NCI-H82 treated with DMSO at 0.1 percent for 48 hours (cell line): Measurements from ENCODE around the gene UNC45B.
"Not testable (repeated sequence)": the region's sequence is repeated elsewhere in the genome, so short reads cannot be mapped to it uniquely, and the experiment has no call there.

ENCODE experiments used
- DNase-seq: peaks from one replicate; lab custom pipeline; 2025; ENCODE audit not compliant: unreplicated experiment; lab: John Stamatoyannopoulos, UW

Gene UNC45B

GRCh38 chr17:35147375-35147905, at the start of gene UNC45B:
Gene UNC45B, plus strand, starts transcription at chr17:35147817. Its CDS starts 447 bp downstream, at chr17:35148264.
- no peak for DNase-seq

DNA sequence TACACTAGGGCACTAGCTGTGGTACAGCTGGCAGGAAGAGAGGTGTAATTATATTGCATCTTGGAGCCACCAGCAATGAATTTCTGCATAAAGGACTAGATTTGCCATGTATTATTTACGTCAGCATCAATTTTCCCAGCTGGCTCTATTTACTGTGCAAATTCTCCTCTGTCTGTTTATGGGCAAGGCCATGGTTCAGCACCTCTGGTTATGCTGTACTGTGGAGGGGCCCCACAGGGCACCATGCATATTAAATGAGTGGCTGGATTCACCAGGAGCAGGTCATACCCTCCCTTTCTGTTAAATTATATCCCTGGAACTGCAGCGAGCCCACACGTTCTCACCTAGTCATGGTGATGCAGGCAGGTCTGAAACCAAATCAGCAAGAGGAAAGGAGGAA, 47.7 kb upstream of the UNC45B start:
- no peak for DNase-seq

- DNase-seq: no peak
Measured at GRCh38 chr17:35101036-35101435, 46.6 kb upstream of the UNC45B start.

- no peak for DNase-seq
Measured at GRCh38 chr17:35101725-35102124, 45.9 kb upstream of the UNC45B start.

- no peak for DNase-seq
Measured at GRCh38 chr17:35103271-35103670, 44.3 kb upstream of the UNC45B start.

DNA sequence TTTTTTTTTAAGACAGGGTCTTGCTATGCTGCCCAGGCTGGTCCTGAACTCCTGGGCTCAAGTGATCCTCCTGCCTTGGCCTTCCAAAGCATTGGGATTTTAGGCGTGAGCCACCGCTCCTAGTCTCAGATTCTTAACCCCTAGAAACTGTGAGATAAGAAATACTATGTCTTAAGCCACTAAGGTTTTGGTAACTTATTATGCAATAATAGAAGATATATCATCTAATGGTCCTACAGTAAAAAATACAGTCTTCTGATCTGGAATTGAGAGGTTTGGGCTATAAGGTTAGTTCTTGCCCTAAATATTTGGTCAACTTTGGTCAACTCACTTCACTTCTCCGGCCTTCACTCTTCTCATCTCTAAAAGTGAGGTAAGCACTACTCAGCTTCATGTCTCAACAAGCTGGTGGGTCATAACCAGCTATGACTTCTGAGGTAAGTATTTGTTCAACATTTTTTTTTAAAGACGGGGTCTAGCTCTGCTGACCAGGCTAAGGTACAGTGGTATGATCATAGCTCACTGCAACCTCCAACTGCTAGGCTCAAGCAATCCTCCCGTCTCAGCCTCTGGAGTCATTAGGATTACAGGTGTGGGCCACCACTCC, 42.7 kb upstream of the UNC45B start:
- DNase-seq: no peak

- not testable (repeated sequence) for DNase-seq
Measured at GRCh38 chr17:35110791-35111190, 36.8 kb upstream of the UNC45B start.

DNA sequence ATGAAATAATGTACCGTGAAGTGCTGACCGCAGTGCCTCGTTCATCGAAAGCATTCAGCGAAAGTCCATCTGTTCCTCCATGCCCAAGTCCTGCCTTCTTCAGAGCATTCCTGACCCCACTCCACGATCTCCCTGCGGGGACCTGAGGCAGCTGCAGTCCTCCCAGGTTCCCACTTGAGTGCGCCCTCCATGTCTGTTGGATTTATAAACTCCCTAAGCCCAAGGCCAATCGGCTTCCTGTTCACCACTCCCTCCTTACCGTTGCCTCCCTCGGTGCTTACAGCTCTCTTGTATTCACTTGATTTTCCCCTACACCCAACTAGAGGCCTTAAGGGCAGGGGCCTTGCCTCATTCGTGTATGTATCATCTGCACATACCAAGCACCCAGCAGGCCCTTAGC, 30.8 kb upstream of the UNC45B start:
- DNase-seq: no peak

DNA sequence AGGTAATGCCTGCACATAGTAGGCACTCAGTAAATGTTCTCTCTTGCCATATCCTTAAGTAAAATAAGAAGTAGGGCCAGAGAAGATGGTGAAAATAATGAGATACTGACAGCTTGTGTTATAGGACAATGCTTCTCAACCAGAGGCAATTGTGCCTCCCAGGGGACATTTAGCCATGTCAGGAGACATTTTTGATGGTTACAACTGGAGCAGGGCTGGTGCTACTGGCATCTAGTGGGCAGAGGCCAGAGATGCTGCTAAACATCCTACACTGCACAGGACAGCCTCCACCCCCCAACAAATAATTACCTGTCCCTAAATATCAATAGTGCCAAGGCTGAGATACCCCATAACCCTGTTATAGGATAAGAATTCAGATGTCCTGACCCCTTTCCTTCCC, 29.6 kb upstream of the UNC45B start:
- DNase-seq: no peak

DNA sequence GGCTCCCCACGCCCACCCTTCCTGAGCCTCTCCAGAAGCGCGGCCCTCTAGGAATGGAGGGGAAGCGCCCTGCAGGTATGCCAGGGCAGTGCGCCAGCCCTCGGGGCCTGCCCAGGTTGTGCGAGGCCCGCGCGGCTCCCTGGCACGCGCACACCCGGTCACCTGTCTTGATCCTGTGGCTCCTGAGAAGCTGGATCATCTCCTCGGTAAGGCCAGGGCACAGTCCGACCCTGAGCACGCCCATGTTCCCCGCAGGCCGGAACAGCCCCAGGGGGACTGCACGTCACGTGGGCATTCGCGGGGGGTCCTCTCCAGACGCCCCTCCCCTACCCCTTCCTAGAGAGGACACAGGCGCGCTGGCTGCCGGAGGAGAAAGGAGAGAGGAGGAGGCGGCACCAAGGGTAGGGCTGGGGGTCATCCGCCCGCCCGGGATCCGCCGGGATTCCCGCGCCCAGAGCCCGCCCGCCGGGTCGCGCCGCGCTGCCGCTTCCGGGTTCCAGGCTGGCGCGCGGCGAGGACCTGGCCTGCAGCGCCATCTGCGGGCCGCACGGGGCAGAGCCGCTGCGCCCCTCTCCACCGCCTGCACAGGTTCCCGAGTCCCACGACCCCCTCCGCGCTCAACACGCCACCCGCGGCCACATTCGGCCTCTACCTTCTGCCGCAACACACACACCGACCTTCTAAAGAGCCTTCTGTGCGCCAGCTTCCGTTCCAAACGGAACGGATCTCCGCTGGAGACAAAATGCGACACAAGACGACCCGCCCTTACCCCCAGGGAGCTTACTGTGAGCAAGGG, 28.0 kb upstream of the UNC45B start, which contains the start of gene RAD51D:
Gene RAD51D, minus strand, starts transcription at position 491 of the 796 bp plus-strand sequence. Its CDS starts 247 bp downstream, at position 244.
- peak; percentile 65 for DNase-seq

GRCh38 chr17:35121315-35121714, 26.3 kb upstream of the UNC45B start, which contains the start of gene FNDC8:
Gene FNDC8, plus strand, starts transcription at chr17:35121615. Its CDS starts 79 bp downstream, at chr17:35121694.
- no peak for DNase-seq

GRCh38 chr17:35127751-35128514, 19.7 kb upstream of the UNC45B start:
- no peak for DNase-seq

DNA sequence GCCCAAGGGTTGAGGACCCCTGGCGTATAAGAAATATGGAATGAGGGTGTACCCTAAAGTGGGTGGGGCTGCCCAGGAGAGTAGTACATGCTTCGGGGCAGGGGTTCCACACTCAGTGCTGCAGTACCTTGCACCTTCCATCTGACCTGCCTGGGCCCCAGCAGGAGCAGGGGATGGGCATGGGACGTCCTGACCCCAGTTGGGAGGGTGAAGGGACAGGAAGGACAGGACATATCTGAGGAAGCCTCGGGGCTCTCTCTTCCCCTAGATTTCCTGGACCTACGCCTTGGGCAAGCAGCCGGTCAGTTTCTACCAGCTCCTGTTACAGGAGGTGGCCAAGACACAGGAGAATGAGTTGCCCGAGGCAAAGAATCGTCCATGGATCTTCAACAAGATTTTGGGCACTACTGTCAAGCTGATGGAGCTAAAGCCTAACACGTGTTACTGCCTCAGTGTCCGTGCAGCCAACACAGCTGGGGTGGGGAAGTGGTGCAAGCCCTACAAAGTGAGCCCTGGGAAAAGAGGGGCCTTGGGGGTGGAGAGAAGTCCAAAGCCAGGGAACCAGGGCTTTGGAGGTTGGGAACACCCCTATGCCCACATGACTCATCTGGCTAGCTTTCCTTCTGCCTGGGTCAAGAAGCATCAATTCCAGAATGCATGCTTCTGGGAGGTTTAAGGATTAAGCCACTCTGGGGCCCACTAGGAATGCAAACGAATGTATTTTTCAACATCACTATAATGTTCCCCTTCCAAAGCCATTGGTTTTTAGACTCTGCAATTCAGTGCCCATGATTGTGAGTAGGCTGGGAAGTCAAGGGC, 18.3 kb upstream of the UNC45B start:
- DNase-seq: no peak

- no peak for DNase-seq
Measured at GRCh38 chr17:35129973-35130351, 17.7 kb upstream of the UNC45B start.

GRCh38 chr17:35130392-35130791, 17.2 kb upstream of the UNC45B start:
- no peak for DNase-seq

GRCh38 chr17:35132099-35132498, 15.5 kb upstream of the UNC45B start:
- DNase-seq: no peak

DNA sequence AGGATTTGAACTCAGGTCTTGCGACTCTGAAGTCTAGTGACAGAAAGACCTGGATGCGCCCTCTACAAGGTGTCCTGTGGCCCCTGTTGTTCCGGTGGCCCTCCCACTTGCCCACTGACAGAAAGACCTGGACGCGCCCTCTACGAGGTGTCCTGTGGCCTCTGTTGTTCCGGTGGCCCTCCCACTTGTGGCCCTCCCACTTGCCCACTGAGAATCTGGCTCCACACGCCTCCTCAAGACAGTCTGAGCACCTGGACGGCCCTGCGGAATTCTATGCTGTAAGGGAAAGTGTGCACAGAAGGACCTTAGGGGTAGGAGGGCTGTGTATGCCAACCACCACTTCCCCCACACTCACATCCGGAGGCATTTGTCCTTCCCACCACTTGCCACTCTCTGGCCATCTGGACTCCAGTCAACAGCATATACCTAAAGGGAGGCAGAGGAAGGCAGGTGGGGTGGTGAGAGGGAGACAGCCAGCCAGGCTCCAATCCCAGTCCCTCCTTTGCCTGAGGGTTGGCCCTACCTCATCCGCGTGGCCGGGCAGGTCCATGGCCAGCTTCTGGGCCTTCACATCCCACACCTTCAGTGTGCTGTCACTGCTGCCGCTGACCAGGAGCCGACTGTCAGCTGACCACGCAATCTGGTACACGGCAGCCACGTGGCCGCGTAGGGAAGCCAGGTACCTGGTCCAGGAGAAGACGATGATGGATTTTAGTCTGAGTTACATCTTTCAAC, 14.6 kb upstream of the UNC45B start:
- no peak for DNase-seq

- no peak for DNase-seq
Measured at GRCh38 chr17:35135322-35135721, 12.3 kb upstream of the UNC45B start.

DNA sequence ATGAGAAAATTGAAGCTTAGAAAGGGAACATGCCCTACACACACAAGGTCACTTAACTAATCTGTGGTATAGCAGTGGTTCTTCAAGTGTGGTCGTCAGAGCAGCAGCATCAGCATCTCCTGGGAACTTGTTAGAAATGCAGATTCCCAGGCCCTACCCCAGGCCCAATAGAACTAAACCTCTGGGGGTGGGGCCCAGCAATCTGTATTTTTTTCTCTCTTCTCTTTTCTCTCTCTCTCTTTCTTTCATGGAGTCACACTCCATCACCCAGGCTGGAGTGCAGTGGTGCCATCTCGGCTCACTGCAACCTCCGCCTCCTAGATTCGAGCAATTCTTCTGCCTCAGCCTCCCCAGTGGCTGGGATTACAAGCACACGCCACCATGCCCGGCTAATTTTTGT, 9.4 kb upstream of the UNC45B start:
- no peak for DNase-seq
